ENCODE measurements around the gene TMOD4.
A peak's percentile ranks its signal among the peaks of the same experiment; 100 is the strongest.

TMOD4 gene

DNA sequence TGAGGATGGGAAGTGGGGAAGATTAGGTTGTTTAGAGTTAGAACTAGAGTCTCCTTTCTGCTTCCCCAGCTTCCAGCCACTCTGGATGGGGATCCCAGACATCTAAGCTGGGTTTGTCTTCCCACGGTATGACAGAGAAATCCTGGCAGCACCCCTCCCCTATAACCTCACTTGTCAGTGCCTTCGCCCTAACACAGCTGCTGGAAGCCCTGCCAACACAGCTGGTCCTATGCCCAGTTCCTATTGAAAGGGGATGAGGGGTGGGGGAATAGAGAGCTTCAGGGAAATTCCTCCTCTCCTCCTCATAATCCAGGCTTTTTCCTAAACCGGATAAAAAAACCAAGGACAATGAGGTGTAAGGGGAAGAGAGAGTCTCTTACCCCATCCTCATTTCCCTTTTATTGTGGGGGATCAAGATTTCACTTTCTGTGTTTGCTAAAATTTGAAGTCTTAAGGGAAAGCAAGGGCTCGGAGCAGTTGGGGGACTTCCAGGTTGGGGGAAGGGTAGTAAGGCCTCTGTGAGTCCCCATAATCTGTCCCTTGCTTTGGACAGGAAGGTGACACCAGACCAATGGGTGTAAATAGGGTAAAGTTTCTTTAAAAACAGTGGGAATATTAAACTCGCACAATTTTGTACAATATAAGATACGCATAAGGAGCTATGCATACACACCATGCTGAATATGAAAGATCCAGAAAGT, 590 bp downstream of the TMOD4 start:
- no peak for DNase-seq

DNA sequence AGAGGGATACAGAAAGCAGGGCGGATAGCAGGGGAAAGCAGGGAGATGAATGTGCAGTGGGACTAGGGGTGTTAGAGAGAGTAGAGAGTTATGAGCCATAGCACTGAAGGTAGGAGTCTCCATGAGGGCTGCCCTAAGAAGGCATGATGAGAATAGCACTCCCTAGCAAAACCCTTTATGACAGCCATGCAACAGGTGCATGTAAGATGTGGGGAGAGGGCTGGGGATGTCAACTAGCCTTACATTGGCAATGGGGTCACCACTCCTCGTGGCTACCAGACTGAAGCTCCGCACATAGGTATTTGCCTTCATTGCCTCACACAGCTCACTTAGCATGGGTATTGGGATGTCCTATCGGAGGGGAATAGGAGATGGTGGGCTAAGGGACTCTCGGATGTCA, 4.6 kb downstream of the TMOD4 start:
- no peak for DNase-seq

GRCh38 chr1:151167116-151167515, 8.7 kb downstream of the TMOD4 start:
- no peak for DNase-seq

DNA sequence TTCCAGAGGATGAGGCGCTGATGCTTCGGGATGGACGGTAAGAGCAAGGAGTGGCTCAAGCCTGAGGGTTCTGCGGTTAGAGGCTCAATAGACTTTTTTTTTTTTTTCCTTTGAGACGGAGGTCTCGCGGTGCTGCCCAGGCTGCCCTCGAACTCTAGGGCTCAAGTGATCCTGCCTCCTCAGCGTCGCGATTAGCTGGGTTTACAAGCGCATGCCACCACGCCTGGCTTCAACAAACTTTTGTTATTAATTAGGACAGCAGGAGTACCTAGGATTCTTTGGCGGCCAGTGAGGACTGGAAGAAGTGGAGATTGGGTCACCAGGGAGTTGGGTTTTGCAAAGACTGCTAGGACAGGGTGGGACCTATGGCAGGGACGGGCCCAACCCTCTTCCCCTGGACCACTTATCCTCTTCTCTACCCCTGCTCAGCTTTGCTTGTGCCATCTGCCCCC, 9.2 kb downstream of the TMOD4 start:
- no peak for DNase-seq

DNA sequence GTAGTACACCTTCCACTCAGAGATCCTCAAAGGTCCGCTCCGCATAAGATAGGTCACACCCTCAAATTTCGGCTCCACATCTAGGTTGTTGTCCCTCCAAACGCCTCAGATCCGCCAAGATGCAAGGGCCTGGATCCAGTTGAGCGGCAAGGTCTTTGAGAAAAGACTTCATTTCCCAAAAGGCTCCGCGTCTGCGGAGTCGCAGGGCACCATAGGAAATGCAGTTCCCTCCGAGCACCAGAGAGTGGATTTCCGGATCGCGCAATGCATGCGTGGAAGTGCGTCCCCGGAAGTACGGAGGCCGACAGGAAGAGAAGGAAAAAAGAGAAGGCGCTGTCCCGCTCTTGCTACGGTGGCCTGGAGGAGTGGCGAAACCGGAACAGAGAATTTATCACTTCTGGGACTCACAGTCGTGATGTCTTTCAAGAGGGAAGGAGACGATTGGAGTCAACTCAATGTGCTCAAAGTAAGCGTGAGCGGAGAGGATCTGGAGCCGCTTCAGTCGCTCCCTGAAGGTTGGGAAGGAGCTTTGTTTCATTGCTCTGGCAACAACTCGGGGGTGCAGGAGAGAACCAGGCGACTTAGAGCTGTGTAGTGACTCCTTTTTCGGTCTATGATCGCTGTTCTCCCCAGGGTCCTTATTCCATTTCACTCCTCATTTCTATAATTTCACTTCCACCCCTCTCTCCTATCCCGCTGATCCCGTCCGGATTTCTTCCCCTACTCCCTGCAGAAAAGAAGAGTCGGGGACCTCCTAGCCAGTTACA, 9.9 kb downstream of the TMOD4 start, which contains the start of the genes LYSMD1 and SCNM1:
Gene LYSMD1, minus strand, starts transcription at position 165 of the 767 bp plus-strand sequence. CDS start 644 bp downstream, outside the sequence.
Gene SCNM1, plus strand, starts transcription at position 407 of the 767 bp plus-strand sequence. Its CDS starts 9 bp downstream, at position 416.
- DNase-seq = peak; percentile 95

DNA sequence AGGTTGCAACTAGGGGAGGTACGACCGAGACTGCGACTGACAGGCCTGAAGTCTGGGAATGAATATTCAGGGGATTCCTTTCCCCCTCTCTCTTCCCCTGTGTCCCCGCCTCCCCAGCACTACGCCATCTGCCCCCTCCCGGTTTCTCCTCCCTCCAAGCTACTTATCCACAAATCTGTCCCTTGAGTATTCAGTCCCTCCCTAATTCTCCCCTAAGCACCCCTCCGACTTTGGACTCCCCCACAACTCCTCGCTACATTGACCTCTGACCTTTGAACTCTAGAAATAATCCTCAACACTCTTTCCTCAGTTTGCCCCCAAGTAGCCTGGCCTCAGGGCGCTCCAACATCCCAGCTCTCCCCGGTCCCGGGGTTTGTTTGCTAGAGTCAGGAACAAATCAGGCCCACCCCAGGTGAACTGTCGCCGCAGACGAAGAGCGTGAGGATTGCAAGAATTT, 10.5 kb downstream of the TMOD4 start:
- DNase-seq = no peak

DNA sequence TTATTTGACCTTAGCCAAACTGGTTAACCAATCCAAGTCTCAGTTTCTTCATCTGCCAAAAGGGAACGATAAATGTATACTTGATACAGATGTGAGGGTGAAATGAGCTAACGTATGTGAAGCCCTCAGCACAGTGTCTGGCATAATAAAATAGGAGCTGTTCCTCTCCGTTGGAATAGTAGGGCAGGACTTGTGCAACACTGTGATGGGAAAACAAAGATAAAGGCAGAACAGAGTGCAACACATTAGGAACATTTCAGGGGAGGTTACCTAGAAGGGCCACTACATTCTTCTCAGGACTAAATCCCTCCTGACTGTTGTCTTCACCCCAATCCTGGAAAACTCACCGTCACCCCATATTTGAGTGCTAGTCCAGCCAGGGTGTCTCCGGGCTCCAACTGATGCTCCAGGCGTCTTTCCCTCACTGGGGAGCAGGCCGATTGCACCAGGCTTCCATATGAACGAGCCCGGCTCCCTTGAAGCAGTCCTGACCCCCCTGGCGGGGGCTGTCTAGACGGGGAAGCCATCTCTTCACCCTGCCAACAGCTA, 11.0 kb downstream of the TMOD4 start:
- DNase-seq = no peak

DNA sequence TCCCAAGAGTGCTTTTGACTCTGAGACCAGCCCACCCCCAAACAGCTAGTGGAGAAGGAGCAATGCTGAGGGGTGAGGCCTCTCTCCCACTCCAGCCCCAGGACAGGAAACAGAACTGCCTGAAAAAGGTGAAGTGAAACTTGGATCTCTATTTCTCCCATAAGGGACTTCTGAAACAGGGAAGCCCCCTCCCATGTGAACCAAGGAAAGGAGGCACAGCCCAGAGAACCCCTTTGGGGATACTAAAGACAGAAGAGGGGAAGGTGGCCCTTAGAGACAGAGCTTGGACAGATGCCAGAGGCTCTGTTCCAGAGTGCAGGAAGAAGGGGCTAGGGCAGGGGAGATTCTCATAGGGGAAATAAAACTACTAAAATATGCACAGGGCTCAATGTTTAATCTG, 16.4 kb downstream of the TMOD4 start:
- DNase-seq = no peak

DNA sequence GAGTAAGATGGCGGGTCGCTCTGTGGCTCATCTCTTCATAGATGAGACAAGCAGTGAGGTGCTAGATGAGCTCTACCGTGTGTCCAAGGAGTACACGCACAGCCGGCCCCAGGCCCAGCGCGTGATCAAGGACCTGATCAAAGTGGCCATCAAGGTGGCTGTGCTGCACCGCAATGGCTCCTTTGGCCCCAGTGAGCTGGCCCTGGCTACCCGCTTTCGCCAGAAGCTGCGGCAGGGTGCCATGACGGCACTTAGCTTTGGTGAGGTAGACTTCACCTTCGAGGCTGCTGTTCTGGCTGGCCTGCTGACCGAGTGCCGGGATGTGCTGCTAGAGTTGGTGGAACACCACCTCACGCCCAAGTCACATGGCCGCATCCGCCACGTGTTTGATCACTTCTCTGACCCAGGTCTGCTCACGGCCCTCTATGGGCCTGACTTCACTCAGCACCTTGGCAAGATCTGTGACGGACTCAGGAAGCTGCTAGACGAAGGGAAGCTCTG, 17.0 kb downstream of the TMOD4 start:
- no peak for DNase-seq

GRCh38 chr1:151158326-151158725, 17.5 kb downstream of the TMOD4 start:
- DNase-seq = peak; percentile 61

DNA sequence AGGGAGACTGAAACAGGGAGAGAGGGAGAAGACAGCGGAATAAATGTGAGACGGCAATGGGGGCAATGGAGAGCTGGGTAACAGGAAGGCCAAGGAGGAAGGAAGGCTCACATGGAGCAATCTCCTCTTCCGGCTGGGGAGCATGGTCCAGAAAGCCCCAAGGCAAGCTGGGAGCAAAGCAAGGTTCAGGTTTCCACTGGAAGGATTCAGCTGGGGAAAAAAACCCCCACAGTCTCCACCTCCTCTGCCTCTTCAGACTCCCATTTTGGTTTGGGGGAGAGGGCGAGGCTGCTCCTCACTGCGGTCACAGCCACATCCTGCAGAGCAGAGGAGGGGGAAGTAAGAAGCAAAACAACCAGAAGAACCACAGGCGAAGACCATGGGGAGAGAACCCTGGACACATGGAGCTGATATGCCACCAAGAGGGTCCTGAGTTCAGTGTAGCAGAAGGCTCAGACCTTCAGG, 18.7 kb downstream of the TMOD4 start:
- peak; percentile 45 for DNase-seq

- peak; percentile 79 for DNase-seq
These were observed 19.3 kb downstream of the TMOD4 start, which contains the start of gene TNFAIP8L2 for GRCh38 chr1:151156515-151156819. TNFAIP8L2 (plus strand) TSS chr1:151156649; CDS start chr1:151158698, 2,049 bp downstream.

DNA sequence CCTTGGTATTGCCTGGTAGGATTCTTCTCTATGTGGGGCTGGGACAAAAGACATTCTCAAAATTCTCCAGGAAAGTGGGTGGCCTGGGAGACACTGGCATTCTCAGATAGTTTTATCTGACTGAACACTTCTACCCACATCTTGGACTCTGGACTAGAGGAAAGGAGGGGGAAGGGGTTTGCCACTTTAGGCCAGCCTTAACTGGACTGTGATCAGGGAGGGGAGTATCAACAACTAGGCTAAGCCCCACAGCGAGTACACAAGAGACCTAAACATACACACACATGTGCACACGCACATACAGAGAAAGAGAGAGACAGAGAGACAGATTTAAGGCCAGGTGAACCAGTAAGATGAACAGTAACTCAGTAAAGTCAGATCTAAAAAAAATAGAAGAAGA, 28.1 kb downstream of the TMOD4 start:
- DNase-seq = no peak

- no peak for DNase-seq
These were observed 28.7 kb downstream of the TMOD4 start for GRCh38 chr1:151147132-151147503.

GRCh38 chr1:151146412-151147131, 29.2 kb downstream of the TMOD4 start, which contains the start of gene SEMA6C:
SEMA6C (minus strand) TSS chr1:151146631; CDS start chr1:151142621, 4,010 bp downstream.
- DNase-seq = peak; percentile 86

DNA sequence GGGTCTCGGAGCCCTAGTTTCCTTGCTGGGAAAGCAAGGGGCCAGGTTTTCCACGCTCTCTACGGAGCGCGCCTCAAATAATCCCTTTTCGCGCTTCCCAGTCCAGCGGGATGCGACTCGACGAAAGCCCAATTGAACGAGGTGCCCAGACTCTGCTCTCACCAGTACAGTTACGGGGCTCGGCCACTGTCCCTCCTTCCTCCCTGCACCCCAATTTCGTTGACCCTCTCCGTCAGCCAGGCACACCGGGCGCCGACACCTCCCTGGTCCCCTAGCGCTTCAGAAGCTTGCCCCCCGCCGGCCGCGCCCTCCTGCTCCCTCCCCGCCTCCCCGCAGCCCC, 29.7 kb downstream of the TMOD4 start:
- no peak for DNase-seq

- DNase-seq = peak; percentile 37
These were observed 30.3 kb downstream of the TMOD4 start for GRCh38 chr1:151145304-151146071.

GRCh38 chr1:151144474-151145303, 31.1 kb downstream of the TMOD4 start:
- DNase-seq = no peak

DNA sequence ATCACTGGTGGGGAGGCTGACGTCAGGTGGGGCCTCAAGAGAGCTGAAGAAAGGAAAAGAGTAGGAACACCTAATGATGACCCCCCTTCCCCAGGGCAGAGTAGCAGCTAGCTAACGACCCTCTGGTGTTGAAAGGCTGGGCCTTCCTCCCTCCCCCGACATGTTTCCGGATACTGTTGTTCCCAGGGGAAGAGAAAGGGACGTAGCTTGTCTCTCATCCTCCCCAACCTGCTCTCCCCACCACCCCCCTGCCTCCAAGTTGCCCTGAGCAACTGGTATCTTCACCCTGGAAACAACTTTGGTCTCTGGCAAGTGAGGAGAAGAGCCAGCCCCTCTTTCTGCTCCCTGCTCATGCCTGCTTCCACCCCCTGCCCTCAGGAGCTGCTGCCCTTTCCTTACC, 31.8 kb downstream of the TMOD4 start:
- no peak for DNase-seq

GRCh38 chr1:151143057-151143435, 32.7 kb downstream of the TMOD4 start:
- DNase-seq = no peak

GRCh38 chr1:151142411-151143056, 33.2 kb downstream of the TMOD4 start:
- no peak for DNase-seq

All from activated naive CD4-positive, alpha-beta T cell treated with anti-CD3 and anti-CD28 coated beads, Interleukin-2, amount 50 U/mL, for 16 hours (primary cell).